GM19035 (cell line): ENCODE results near the gene PTCRA.
"Not testable (repeated sequence)": the region's sequence is repeated elsewhere in the genome, so short reads cannot be mapped to it uniquely, and the experiment has no call there.

Source experiments
- ATAC-seq: cut with Tn5 transposase; IDR thresholded peaks from one replicate; pipeline ENCODE4 v1.9.1; 2021; ENCODE audit not compliant: unreplicated experiment

PTCRA gene

GRCh38 chr6:42915732-42916131 is at the start of gene PTCRA:
Gene PTCRA, plus strand, starts transcription at chr6:42916053. Its CDS starts 17 bp downstream, at chr6:42916070.
- ATAC-seq: no peak

- ATAC-seq: no peak
Observed at GRCh38 chr6:42870145-42870936, 45.5 kb upstream of the PTCRA start.

GRCh38 chr6:42871711-42872110 is 44.1 kb upstream of the PTCRA start:
- ATAC-seq: no peak

- no peak for ATAC-seq
Observed at GRCh38 chr6:42873313-42873712, 42.5 kb upstream of the PTCRA start.

GRCh38 chr6:42877695-42878094 is 38.2 kb upstream of the PTCRA start:
- no peak for ATAC-seq

- ATAC-seq: peak; percentile 95
Observed at GRCh38 chr6:42879372-42880239, 36.2 kb upstream of the PTCRA start, which contains the start of gene RPL7L1. Gene RPL7L1, plus strand, starts transcription at chr6:42879616. Its CDS starts 295 bp downstream, at chr6:42879911.

- not testable (repeated sequence) for ATAC-seq
Observed at GRCh38 chr6:42880240-42880817, 35.5 kb upstream of the PTCRA start.

GRCh38 chr6:42880871-42881270 is 35.0 kb upstream of the PTCRA start:
- ATAC-seq: not testable (repeated sequence)

- ATAC-seq: no peak
Observed at GRCh38 chr6:42885702-42886101, 30.2 kb upstream of the PTCRA start.

GRCh38 chr6:42888201-42888600 is 27.7 kb upstream of the PTCRA start:
- not testable (repeated sequence) for ATAC-seq

GRCh38 chr6:42889815-42890214 is 26.0 kb upstream of the PTCRA start:
- no peak for ATAC-seq

- peak; percentile 90 for ATAC-seq
Observed at GRCh38 chr6:42890311-42891198, 25.3 kb upstream of the PTCRA start.

GRCh38 chr6:42891199-42891722 is 24.6 kb upstream of the PTCRA start:
- ATAC-seq: no peak

GRCh38 chr6:42894041-42894828 is 21.6 kb upstream of the PTCRA start:
- not testable (repeated sequence) for ATAC-seq

- ATAC-seq: no peak
Observed at GRCh38 chr6:42896178-42896719, 19.6 kb upstream of the PTCRA start.

- ATAC-seq: no peak
Observed at GRCh38 chr6:42898891-42899361, 16.9 kb upstream of the PTCRA start.

- ATAC-seq: no peak
Observed at GRCh38 chr6:42899871-42900270, 16.0 kb upstream of the PTCRA start.

- ATAC-seq: no peak
Observed at GRCh38 chr6:42901538-42901957, 14.3 kb upstream of the PTCRA start.
